Measurements from ENCODE around the gene UBE2D2.

- no peak for TF ChIP-seq YY1 (IDR thresholded peaks at IDR 0.05; ENCODE audit: insufficient read depth, insufficient read length)
- TF ChIP-seq ZNF274 (IDR thresholded peaks at IDR 0.05; ENCODE audit: low read depth, low read length): no peak
Observed at GRCh38 chr5:139653616-139654015, 92.5 kb downstream of the UBE2D2 start.
